Activated CD8-positive, alpha-beta T cell treated with anti-CD3 and anti-CD28 coated beads for 36 hours (primary cell): Measurements from ENCODE around the gene INPP5F. TPM values are rescaled to one million over a fixed set of nuclear protein-coding genes. Genes with fewer than 3 reads are reported as not detected.
A peak's percentile ranks its signal among the peaks of the same experiment; 100 is the strongest.

Experiments used
- ATAC-seq: fragments of 200-7000 bp; cut with Tn5 transposase; one replicate; pipeline ENCODE4 v1.10.0; 2021; ENCODE audit warnings: mild to moderate bottlenecking, moderate library complexity
- CTCF ChIA-PET: fragments of 350-600 bp; sonication (Branson Sonifier 250); formaldehyde crosslinking; loops from one replicate; lab custom pipeline; 2021; ENCODE audit warnings: antibody characterized with exemption; lab: Charles Lee
- POLR2A ChIA-PET: fragments of 350-600 bp; sonication (Branson Sonifier 250); formaldehyde crosslinking; loops from one replicate; lab custom pipeline; 2021; ENCODE audit warnings: antibody characterized with exemption; lab: Charles Lee
- DNase-seq: peaks from one replicate; pipeline ENCODE4 v3.0.0-alpha.2; 2020
- H3K27ac Mint-ChIP-seq: one replicate; pipeline ENCODE4 v1.8.0; 2021; ENCODE audit warnings: mild to moderate bottlenecking, mixed read lengths
- H3K27me3 Mint-ChIP-seq: one replicate; pipeline ENCODE4 v1.8.0; 2021; ENCODE audit warnings: mixed read lengths
- H3K36me3 Mint-ChIP-seq: one replicate; pipeline ENCODE4 v1.8.0; 2021; ENCODE audit warnings: low read depth, mixed read lengths
- H3K4me1 Mint-ChIP-seq: one replicate; pipeline ENCODE4 v1.8.0; 2021; ENCODE audit warnings: low read depth, mixed read lengths
- H3K4me3 Mint-ChIP-seq: one replicate; pipeline ENCODE4 v1.8.0; 2021; ENCODE audit warnings: mild to moderate bottlenecking, moderate library complexity, mixed read lengths
- H3K9me3 Mint-ChIP-seq: one replicate; pipeline ENCODE4 v1.8.0; 2021; ENCODE audit warnings: mixed read lengths
- intact Hi-C: fragments of 100-400 bp; cut with micrococcal nuclease; formaldehyde crosslinking; loops from one replicate; pipeline ENCODE4 v1.10.0; 2022
- total RNA-seq, 2 experiments: library from RNA; stranded (reverse); gene quantifications; one replicate each; pipeline ENCODE4 v1.2.3, GENCODE V29; 2021
- TF ChIP-seq, protein P1 (sequence below): fragments of 200-600 bp; IDR thresholded peaks from one replicate; pipeline ENCODE4 v1.8.0; 2022; ENCODE audit warnings: antibody characterized with exemption, mild to moderate bottlenecking

Gene INPP5F
- total RNA-seq, 2 experiments from 2014 or later: 10.7 TPM

DNA sequence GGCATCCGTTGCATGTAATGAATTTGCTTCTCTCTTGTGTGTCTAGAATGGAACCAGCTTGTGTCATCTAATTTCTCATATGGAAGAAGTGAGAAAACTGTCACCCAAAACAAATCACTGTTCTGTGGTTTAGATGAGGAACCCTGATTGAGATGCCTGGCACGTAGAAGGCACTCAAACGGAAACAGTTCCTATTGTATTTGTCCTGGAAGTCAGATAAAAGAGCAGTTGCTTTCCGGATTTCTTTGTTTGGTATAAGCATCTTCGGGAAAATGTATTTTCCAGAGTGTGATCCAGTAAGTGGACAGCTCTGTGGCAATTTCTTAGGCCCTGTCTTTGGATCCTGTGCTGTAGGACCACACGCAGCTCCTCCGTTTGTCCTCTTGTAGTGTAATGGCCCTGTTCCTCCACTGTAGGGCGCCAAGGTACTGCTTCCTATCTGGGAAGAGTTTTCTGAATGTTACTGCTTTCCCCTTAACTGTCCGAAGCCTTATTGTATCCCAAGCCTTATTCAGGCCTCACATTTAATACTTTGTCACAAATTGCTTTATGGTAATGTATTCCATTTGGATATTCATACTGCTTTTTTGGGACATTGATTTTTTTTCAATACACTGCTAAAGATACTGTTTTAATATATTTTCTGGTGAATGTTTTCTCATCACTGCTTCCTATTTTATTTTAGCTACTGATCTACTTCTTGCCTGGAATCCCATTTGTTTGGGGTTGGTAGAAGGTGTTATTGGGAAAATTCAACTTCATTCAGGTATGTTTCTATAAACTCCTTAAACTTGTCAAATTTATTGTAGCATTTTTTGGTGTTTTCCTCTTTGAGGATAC, 24.8 kb downstream of the INPP5F start:
- Mint-ChIP-seq H3K9me3 (no peaks in the 10 kb centered on the region), H3K27ac (no peak overlapping the region), H3K4me3 (no peak overlapping the region), H3K4me1 (peaks cover 7% of the 10 kb centered on the region), H3K36me3 (peaks cover 3% of the 10 kb centered on the region), H3K27me3 (no peaks in the 10 kb centered on the region)
- intact Hi-C loops: loop anchor here (5.0 kb wide), 1 partner anchor 112 kb away; no protein-coding TSS in a partner anchor
- POLR2A ChIA-PET: no interaction called here
- peak; percentile 77 for DNase-seq
- TF ChIP-seq, protein P1, sequence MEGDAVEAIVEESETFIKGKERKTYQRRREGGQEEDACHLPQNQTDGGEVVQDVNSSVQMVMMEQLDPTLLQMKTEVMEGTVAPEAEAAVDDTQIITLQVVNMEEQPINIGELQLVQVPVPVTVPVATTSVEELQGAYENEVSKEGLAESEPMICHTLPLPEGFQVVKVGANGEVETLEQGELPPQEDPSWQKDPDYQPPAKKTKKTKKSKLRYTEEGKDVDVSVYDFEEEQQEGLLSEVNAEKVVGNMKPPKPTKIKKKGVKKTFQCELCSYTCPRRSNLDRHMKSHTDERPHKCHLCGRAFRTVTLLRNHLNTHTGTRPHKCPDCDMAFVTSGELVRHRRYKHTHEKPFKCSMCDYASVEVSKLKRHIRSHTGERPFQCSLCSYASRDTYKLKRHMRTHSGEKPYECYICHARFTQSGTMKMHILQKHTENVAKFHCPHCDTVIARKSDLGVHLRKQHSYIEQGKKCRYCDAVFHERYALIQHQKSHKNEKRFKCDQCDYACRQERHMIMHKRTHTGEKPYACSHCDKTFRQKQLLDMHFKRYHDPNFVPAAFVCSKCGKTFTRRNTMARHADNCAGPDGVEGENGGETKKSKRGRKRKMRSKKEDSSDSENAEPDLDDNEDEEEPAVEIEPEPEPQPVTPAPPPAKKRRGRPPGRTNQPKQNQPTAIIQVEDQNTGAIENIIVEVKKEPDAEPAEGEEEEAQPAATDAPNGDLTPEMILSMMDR: peak; percentile 94
- CTCF ChIA-PET: interaction anchor here (0.5 to 5.3 kb wide), 53 partner anchors 8 to 587 kb away, joined by 3 to 46 read pairs (median 5); partner anchors contain the start of genes INPP5F and SEC23IP
- peak; percentile 99 for ATAC-seq

DNA sequence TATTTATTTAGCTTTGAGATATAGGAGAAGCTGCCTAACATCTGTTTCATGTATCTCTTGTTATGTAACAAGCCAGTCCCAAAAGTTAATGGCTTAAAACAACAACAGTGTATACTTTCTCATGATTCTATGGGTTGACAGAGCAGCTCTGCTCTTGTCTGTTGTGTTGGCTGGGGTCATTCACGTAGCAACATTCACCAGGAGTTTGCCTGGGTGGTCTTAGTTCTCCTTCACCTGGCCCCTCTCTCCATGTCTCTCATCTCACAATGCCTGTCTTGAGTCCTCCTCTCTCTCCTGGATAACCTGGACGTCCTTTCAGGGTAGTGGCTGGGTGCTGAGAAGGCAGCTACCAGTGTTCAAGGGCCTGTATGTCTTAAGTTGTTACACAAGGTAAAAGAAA, 27.5 kb downstream of the INPP5F start:
- intact Hi-C loops: loop anchor here (5.0 kb wide), 1 partner anchor 109 kb away; no protein-coding TSS in a partner anchor

GRCh38 chr10:119754085-119754484, 28.2 kb downstream of the INPP5F start:
- H3K4me1 Mint-ChIP-seq: peaks cover 5% of the 10 kb centered on the region
- intact Hi-C loops: loop anchor here (5.0 kb wide), 1 partner anchor 108 kb away; no protein-coding TSS in a partner anchor
- TF ChIP-seq, protein P1: no peak
- POLR2A ChIA-PET: interaction anchor here (1.0 to 1.1 kb wide), 2 partner anchors 16 to 36 kb away, joined by 3 read pairs; no protein-coding TSS in a partner anchor
- H3K27ac Mint-ChIP-seq: no peak overlapping the region
- ATAC-seq: no peak
- no peaks in the 10 kb centered on the region for H3K27me3 Mint-ChIP-seq
- H3K4me3 Mint-ChIP-seq: no peak overlapping the region
- CTCF ChIA-PET: interaction anchor here (0.9 to 5.3 kb wide), 3 partner anchors 18 to 105 kb away, joined by 3 to 46 read pairs (median 10); no protein-coding TSS in a partner anchor
- no peak for DNase-seq
- H3K9me3 Mint-ChIP-seq: no peaks in the 10 kb centered on the region
- peaks cover 3% of the 10 kb centered on the region for H3K36me3 Mint-ChIP-seq

More for the DNA sequence above, 27.5 kb downstream of the INPP5F start:
- ChIA-PET CTCF (interaction anchor here (0.8 to 5.3 kb wide), 5 partner anchors 12 to 106 kb away, joined by 3 to 46 read pairs (median 4); no protein-coding TSS in a partner anchor), POLR2A (interaction anchor here (0.5 to 1.0 kb wide), 2 partner anchors 32 to 36 kb away, joined by 3 to 4 read pairs; no protein-coding TSS in a partner anchor)
- Mint-ChIP-seq H3K27ac (no peak overlapping the region), H3K9me3 (no peaks in the 10 kb centered on the region), H3K4me1 (peaks cover 5% of the 10 kb centered on the region), H3K4me3 (no peak overlapping the region), H3K27me3 (no peaks in the 10 kb centered on the region), H3K36me3 (peaks cover 3% of the 10 kb centered on the region)
- TF ChIP-seq, protein P1: no peak
- ATAC-seq (no peak), DNase-seq (no peak)

GRCh38 chr10:119754936-119755335, 29.1 kb downstream of the INPP5F start:
- H3K27me3 Mint-ChIP-seq: no peaks in the 10 kb centered on the region
- H3K4me1 Mint-ChIP-seq: peaks cover 5% of the 10 kb centered on the region
- DNase-seq (no peak), ATAC-seq (no peak)
- POLR2A ChIA-PET: interaction anchor here (1.1 kb wide), 1 partner anchor 15 kb away, joined by 3 read pairs; no protein-coding TSS in a partner anchor
- no peak overlapping the region for H3K4me3 Mint-ChIP-seq
- no peak overlapping the region for H3K27ac Mint-ChIP-seq
- H3K36me3 Mint-ChIP-seq: peaks cover 3% of the 10 kb centered on the region
- no peaks in the 10 kb centered on the region for H3K9me3 Mint-ChIP-seq
- intact Hi-C loops: loop anchor here (5.0 kb wide), 1 partner anchor 107 kb away; no protein-coding TSS in a partner anchor
- CTCF ChIA-PET: interaction anchor here (0.7 kb wide), 1 partner anchor 69 kb away, joined by 3 read pairs; no protein-coding TSS in a partner anchor
- TF ChIP-seq, protein P1: no peak
